ENCODE measurements around the gene IL16.

IL16 gene

GRCh38 chr15:81291916-81292522 is 95.3 kb downstream of the IL16 start:
- DNase-seq = no peak

- no peak for DNase-seq
Measured at GRCh38 chr15:81292523-81293001, 95.9 kb downstream of the IL16 start.

- DNase-seq = peak in 1 of 51 donors; percentile 24
Measured at GRCh38 chr15:81293728-81294515, 97.2 kb downstream of the IL16 start.

GRCh38 chr15:81294516-81294880 is 97.8 kb downstream of the IL16 start:
- no peak for DNase-seq

- no peak for DNase-seq
Measured at GRCh38 chr15:81295486-81296121, 98.9 kb downstream of the IL16 start.

GRCh38 chr15:81296186-81296585 is 99.5 kb downstream of the IL16 start:
- DNase-seq = no peak

GRCh38 chr15:81296673-81297072 is 100.0 kb downstream of the IL16 start:
- DNase-seq = peak in 8 of 51 donors; percentile 9 to 47 (median 21)

- DNase-seq = no peak
Measured at GRCh38 chr15:81297147-81297572, 100.5 kb downstream of the IL16 start.

- no peak for DNase-seq
Measured at GRCh38 chr15:81297603-81298575, 101.2 kb downstream of the IL16 start.

- DNase-seq = no peak
Measured at GRCh38 chr15:81298611-81299010, 101.9 kb downstream of the IL16 start.

GRCh38 chr15:81299156-81299555 is 102.5 kb downstream of the IL16 start:
- no peak for DNase-seq

GRCh38 chr15:81299630-81300273 is 103.1 kb downstream of the IL16 start:
- DNase-seq = no peak

- DNase-seq = no peak
Measured at GRCh38 chr15:81301385-81301784, 104.7 kb downstream of the IL16 start.

GRCh38 chr15:81301815-81302399 is 105.2 kb downstream of the IL16 start:
- DNase-seq = peak in 12 of 51 donors; percentile 7 to 41 (median 19)

GRCh38 chr15:81302701-81303109 is 106.0 kb downstream of the IL16 start:
- no peak for DNase-seq

GRCh38 chr15:81303244-81304225 is 106.9 kb downstream of the IL16 start:
- DNase-seq = no peak

GRCh38 chr15:81304226-81304625 is 107.5 kb downstream of the IL16 start:
- peak in 16 of 51 donors; percentile 7 to 46 (median 15) for DNase-seq

- no peak for DNase-seq
Measured at GRCh38 chr15:81308260-81308659, 111.6 kb downstream of the IL16 start.

Data from hypothalamus (tissue), 51 donors.